Ishikawa (cell line): Measurements from ENCODE around the gene FAM163A.

ENCODE experiments used
- CEBPB ChIP-seq: IDR thresholded peaks from 2 replicates; pipeline ENCODE4 v1.6.1; 2012
- CREB1 ChIP-seq: IDR thresholded peaks from 2 replicates; pipeline ENCODE4 v1.6.1; 2012; ENCODE audit warnings: low read depth
- EGR1 ChIP-seq: IDR thresholded peaks from 2 replicates; pipeline ENCODE4 v1.6.1; 2012
- EP300 ChIP-seq: IDR thresholded peaks from 2 replicates; pipeline ENCODE4 v1.6.1; 2012; ENCODE audit warnings: borderline replicate concordance
- FOXM1 ChIP-seq: IDR thresholded peaks from 2 replicates; pipeline ENCODE4 v1.6.1; 2012; ENCODE audit warnings: low read depth, borderline replicate concordance
- MAX ChIP-seq: IDR thresholded peaks from 2 replicates; pipeline ENCODE4 v1.6.1; 2012
- NFIC ChIP-seq: IDR thresholded peaks from 2 replicates; pipeline ENCODE4 v1.6.1; 2012
- RAD21 ChIP-seq: IDR thresholded peaks from 2 replicates; pipeline ENCODE4 v1.6.1; 2012; ENCODE audit warnings: low read depth
- REST ChIP-seq: IDR thresholded peaks from 2 replicates; pipeline ENCODE4 v1.6.1; 2012; ENCODE audit warnings: low read depth, mild to moderate bottlenecking
- TAF1 ChIP-seq: IDR thresholded peaks from 2 replicates; pipeline ENCODE4 v1.6.1; 2012; ENCODE audit warnings: low read depth, mild to moderate bottlenecking
- TCF12 ChIP-seq: IDR thresholded peaks from 2 replicates; pipeline ENCODE4 v1.6.1; 2012; ENCODE audit warnings: low read depth
- TEAD4 ChIP-seq: IDR thresholded peaks from 2 replicates; pipeline ENCODE4 v1.6.1; 2012
- USF1 ChIP-seq: IDR thresholded peaks from 2 replicates; pipeline ENCODE4 v1.6.1; 2012
- YY1 ChIP-seq: IDR thresholded peaks from 2 replicates; pipeline ENCODE4 v1.6.1; 2012; ENCODE audit warnings: low read depth
- ZBTB7A ChIP-seq: IDR thresholded peaks from 2 replicates; pipeline ENCODE4 v1.6.1; 2012; ENCODE audit warnings: low read depth

The FAM163A gene

GRCh38 chr1:179821524-179821923 lies 78.4 kb downstream of the FAM163A start:
- TF ChIP-seq TEAD4 (no peak), CEBPB (no peak), USF1 (no peak), RAD21 (no peak), FOXM1 (no peak), YY1 (no peak), EP300 (no peak), TCF12 (no peak), CREB1 (no peak), EGR1 (no peak), NFIC (no peak), TAF1 (no peak), ZBTB7A (no peak)

- TF ChIP-seq ZBTB7A (no peak), CREB1 (no peak), EP300 (no peak), TEAD4 (no peak), YY1 (no peak), TCF12 (no peak), REST (no peak), RAD21 (no peak), EGR1 (no peak), CEBPB (no peak), NFIC (no peak), TAF1 (no peak), USF1 (no peak), FOXM1 (no peak), MAX (no peak)
These were observed 79.0 kb downstream of the FAM163A start for GRCh38 chr1:179822065-179822464.

GRCh38 chr1:179823693-179824092 lies 80.6 kb downstream of the FAM163A start:
- TF ChIP-seq TAF1 (no peak), REST (no peak), FOXM1 (no peak), EGR1 (no peak)

GRCh38 chr1:179824265-179824664 lies 81.2 kb downstream of the FAM163A start:
- TF ChIP-seq CEBPB (no peak), CREB1 (no peak), RAD21 (no peak), TCF12 (no peak), YY1 (no peak), EGR1 (no peak), FOXM1 (no peak), TAF1 (no peak), REST (no peak)

GRCh38 chr1:179825206-179825605 lies 82.1 kb downstream of the FAM163A start:
- TF ChIP-seq NFIC (no peak), RAD21 (no peak), EGR1 (no peak), TAF1 (no peak), CREB1 (no peak)
